PC-9 (cell line): ENCODE results near the gene RRP12.

Experiments
- CTCF ChIP-seq: fragments of 200-600 bp; sonication (generic); conservative IDR thresholded peaks from 2 replicates; pipeline ENCODE4 v1.6.1; 2017; ENCODE audit warnings: mixed run types, antibody characterized with exemption, mild to moderate bottlenecking, moderate library complexity
- EZH2 ChIP-seq: fragments of 200-600 bp; sonication (generic); IDR thresholded peaks from 2 replicates; pipeline ENCODE4 v1.8.0; 2017; ENCODE audit warnings: antibody characterized with exemption, low read depth

- TF ChIP-seq CTCF (no peak), EZH2 (no peak)
Measured at GRCh38 chr10:97400665-97401454, at the start of gene RRP12.
